WI38 (cell line): ENCODE data around the gene JAKMIP1.

Source experiments
- H3K4me3 ChIP-seq: 2 replicates; pipeline ENCODE4 v1.5.1; 2011; ENCODE audit warnings: low read depth, mild to moderate bottlenecking, control low read depth, low read length
- CTCF ChIP-seq: IDR thresholded peaks from 2 replicates; pipeline ENCODE4 v1.5.1; 2012; ENCODE audit warnings: low read depth, mild to moderate bottlenecking, control low read depth, low read length

The JAKMIP1 gene

GRCh38 chr4:6200011-6200921 lies at the start of gene JAKMIP1:
JAKMIP1 (minus strand) TSS chr4:6200549; CDS start chr4:6112850, 87,699 bp downstream.
- no peak for TF ChIP-seq CTCF
- H3K4me3 ChIP-seq: peak within 1 kb of the TSS; percentile 34

DNA sequence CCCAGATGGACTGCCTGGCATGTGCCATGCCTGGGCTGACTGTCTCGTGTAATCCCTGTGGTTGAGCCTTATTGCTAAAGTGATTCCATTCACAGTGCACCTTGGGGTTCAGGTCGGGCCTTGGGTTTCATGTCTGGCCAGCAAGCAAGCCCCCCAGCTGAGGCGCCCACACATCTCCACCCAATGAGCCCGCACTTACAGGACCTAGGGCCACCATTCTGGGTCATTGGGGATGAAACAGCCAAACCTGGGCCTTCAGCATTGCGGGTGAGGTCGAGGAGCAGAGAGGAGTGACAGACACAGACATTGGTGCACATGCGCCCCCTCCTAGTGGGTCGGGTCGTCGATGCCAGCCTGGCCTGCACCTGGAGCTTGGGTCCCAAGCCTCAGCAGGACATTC lies 48.0 kb upstream of the JAKMIP1 start:
- no peak for TF ChIP-seq CTCF
- no peak overlapping the region for H3K4me3 ChIP-seq

DNA sequence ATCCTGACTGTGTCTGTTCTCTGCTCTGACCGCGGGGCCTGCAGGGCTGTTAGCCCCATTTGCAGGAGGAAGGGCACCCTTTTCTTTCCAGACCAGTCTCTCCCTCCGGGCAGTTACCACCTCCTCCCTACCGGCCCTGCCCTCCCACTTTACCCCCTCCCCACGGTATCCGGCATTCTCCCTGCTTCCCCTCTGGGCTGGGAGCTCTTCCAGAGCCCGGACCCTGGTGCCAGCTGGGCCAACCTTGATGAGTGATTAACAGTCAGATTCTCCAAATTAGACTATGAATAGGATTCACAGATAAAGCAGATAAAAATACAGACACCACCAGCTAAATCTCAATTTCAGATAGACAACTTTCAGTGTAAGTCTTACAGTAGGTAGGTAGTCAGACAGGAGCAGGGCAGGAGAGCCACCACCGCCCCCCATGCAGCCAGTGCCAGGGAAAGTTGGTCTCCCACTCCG lies 45.9 kb upstream of the JAKMIP1 start:
- no peak for TF ChIP-seq CTCF
- no peak overlapping the region for H3K4me3 ChIP-seq

- peak overlapping the region; percentile 24; the same call in 1 of the 2 replicates for H3K4me3 ChIP-seq
- TF ChIP-seq CTCF: no peak
Measured at GRCh38 chr4:6245246-6246169, 45.2 kb upstream of the JAKMIP1 start.

GRCh38 chr4:6242271-6243029 lies 42.1 kb upstream of the JAKMIP1 start:
- H3K4me3 ChIP-seq: no peak overlapping the region
- TF ChIP-seq CTCF: no peak

- TF ChIP-seq CTCF: no peak
- H3K4me3 ChIP-seq: no peak overlapping the region
Measured at GRCh38 chr4:6241062-6241845, 40.9 kb upstream of the JAKMIP1 start.
